Uterus (tissue), 4 donors: ENCODE data around the gene MAP3K15. TPM values are rescaled to one million over a fixed set of nuclear protein-coding genes. Genes with fewer than 3 reads are reported as not detected.

Source experiments
- DNase-seq, 2 donors: peaks; one replicate each; pipeline ENCODE4 v3.0.0-alpha.2; 2019 to 2020
- H3K27ac ChIP-seq, 2 donors: fragments of 200-600 bp; sonication (generic); 1 replicate in 1 of 2; 2 replicates in 1 of 2; pipeline ENCODE4 v1.5.1; 2016 to 2018
- H3K27me3 ChIP-seq, 2 donors: fragments of 200-600 bp; sonication (generic); one replicate each; pipeline ENCODE4 v1.5.1; 2018 to 2019; ENCODE audit warnings: control low read depth in 1 of 2
- H3K36me3 ChIP-seq, 2 donors: fragments of 200-600 bp; sonication (generic); one replicate each; pipeline ENCODE4 v1.5.1; 2019; ENCODE audit warnings: control low read depth in 1 of 2
- H3K4me1 ChIP-seq, 2 donors: fragments of 200-600 bp; sonication (generic); one replicate each; pipeline ENCODE4 v1.5.1; 2018 to 2019; ENCODE audit warnings: control low read depth in 1 of 2
- H3K4me3 ChIP-seq, 2 donors: fragments of 200-600 bp; sonication (generic); 1 replicate in 1 of 2; 2 replicates in 1 of 2; pipeline ENCODE4 v1.5.1; 2018 to 2019; ENCODE audit warnings: mild to moderate bottlenecking in 1 of 2
- H3K9me3 ChIP-seq, 2 donors: fragments of 200-600 bp; sonication (generic); one replicate each; pipeline ENCODE4 v1.5.1; 2019; ENCODE audit warnings: control low read depth in 1 of 2
- POLR2A ChIP-seq, 2 donors: fragments of 450-650 bp; IDR thresholded peaks; one replicate each; pipeline ENCODE4 v1.6.1; 2016; ENCODE audit warnings: antibody characterized with exemption in 2 of 2, mild to moderate bottlenecking in 1 of 2, moderate library complexity in 1 of 2
- intact Hi-C: fragments of 100-400 bp; cut with DNase I; formaldehyde crosslinking; loops from one replicate; pipeline ENCODE4 v1.15.1; 2023; ENCODE audit warnings: low total_unique reads
- total RNA-seq, 4 donors: library from RNA; depleted of rRNA in 3 of 4; stranded (reverse); fragments of >200 nt in 3 of 4; gene quantifications; one replicate each; pipeline versions ENCODE4 v1.1.0 to v1.2.4, GENCODE V29; 2014 to 2023
- TF ChIP-seq, protein P1 (sequence below), 4 experiments: fragments of 200-600 bp in 2 of 4; fragments of 450-650 bp in 2 of 4; sonication (generic) in 2 of 4; IDR thresholded peaks; one replicate each; pipeline ENCODE4 v1.5.1; 2016 to 2019; ENCODE audit warnings: antibody characterized with exemption in 4 of 4, mild to moderate bottlenecking in 2 of 4, moderate library complexity in 1 of 4
- donor health status: DM: yes; HTN: yes; CAD: no.

The MAP3K15 gene
- total RNA-seq, 4 donors from 2014 or later, result 0.55 to 0.90 TPM; not detected in 2

DNA sequence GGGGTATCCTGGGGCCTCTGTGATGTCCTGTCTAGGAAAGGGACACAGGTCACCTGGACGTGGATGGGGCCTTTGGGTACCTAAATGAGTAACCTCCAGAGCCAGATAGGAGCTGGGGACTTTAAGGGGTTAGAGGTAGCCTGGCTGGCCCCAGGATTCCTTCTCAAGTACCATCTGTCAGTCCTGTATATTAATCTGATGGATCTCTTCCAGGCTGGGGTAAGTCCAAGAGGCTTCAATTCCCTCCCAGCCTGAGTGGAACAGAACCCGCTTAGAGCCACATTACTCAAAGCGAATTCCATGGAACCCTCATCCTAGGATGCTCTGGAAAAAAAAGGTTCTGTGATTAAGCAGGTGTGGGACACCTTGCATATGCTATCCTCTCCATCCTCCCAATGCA, 24.8 kb upstream of the MAP3K15 start:
- intact Hi-C loops, result no loop called here
- Histone ChIP-seq H3K36me3 (no peaks in the 10 kb centered on the region), H3K4me1 (no peaks in the 10 kb centered on the region), H3K9me3 (no peaks in the 10 kb centered on the region), H3K27me3 (no peaks in the 10 kb centered on the region), H3K27ac (no peak overlapping the region), H3K4me3 (no peak overlapping the region)
- TF ChIP-seq, protein P1, sequence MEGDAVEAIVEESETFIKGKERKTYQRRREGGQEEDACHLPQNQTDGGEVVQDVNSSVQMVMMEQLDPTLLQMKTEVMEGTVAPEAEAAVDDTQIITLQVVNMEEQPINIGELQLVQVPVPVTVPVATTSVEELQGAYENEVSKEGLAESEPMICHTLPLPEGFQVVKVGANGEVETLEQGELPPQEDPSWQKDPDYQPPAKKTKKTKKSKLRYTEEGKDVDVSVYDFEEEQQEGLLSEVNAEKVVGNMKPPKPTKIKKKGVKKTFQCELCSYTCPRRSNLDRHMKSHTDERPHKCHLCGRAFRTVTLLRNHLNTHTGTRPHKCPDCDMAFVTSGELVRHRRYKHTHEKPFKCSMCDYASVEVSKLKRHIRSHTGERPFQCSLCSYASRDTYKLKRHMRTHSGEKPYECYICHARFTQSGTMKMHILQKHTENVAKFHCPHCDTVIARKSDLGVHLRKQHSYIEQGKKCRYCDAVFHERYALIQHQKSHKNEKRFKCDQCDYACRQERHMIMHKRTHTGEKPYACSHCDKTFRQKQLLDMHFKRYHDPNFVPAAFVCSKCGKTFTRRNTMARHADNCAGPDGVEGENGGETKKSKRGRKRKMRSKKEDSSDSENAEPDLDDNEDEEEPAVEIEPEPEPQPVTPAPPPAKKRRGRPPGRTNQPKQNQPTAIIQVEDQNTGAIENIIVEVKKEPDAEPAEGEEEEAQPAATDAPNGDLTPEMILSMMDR (IDR thresholded peaks at IDR 0.05), result no peak
- no peak for TF ChIP-seq POLR2A (IDR thresholded peaks at IDR 0.05)
- DNase-seq, result no peak

DNA sequence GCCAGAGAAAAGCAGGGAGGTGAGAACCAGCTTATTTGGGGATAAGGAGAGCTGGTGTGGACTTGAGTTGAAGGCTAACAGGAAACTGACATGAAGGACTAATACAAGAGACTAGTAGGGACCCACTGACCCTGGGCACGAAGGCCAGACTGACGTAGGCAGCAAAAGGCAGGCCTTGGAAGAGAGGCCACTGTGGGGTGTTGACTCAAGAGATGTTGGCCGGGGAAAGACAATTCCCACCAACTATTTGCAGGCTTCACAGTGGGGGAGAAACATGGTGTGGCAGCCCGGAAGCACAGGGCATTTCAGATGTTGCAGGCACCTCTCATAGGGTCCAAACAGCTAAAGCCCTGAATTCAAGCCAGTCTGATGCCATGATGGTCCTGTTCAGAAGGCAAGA, 24.4 kb upstream of the MAP3K15 start:
- H3K4me1 ChIP-seq, result no peaks in the 10 kb centered on the region
- intact Hi-C loops, result no loop called here
- H3K4me3 ChIP-seq, result no peak overlapping the region
- no peaks in the 10 kb centered on the region for H3K9me3 ChIP-seq
- H3K36me3 ChIP-seq, result no peaks in the 10 kb centered on the region
- H3K27ac ChIP-seq, result no peak overlapping the region
- no peak for DNase-seq
- no peak for TF ChIP-seq POLR2A (IDR thresholded peaks at IDR 0.05)
- TF ChIP-seq, protein P1 (IDR thresholded peaks at IDR 0.05), result no peak
- no peaks in the 10 kb centered on the region for H3K27me3 ChIP-seq

DNA sequence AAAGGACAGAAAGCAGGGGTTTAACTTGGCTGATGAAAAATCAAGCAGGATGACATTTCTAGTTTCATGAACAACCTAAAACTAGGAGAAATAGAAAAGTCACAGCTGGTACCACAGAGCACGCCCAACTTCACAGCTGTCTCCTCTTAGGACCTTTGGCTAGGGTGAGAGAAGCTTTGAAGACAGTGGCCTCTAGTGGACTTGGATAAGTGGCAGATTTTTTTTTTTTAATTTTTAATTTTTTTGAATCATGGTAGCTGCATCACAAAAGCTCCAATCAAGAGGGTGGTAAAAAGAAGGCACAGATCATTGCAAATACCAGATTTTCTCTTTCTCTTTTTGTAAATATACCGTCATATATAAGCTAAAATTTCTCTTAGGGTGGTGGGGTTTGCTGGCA, 20.2 kb upstream of the MAP3K15 start:
- no peaks in the 10 kb centered on the region for H3K4me1 ChIP-seq
- intact Hi-C loops, result no loop called here
- DNase-seq, result no peak
- no peak overlapping the region for H3K4me3 ChIP-seq
- no peaks in the 10 kb centered on the region for H3K9me3 ChIP-seq
- TF ChIP-seq POLR2A (IDR thresholded peaks at IDR 0.05), result no peak
- TF ChIP-seq, protein P1 (IDR thresholded peaks at IDR 0.05), result peak in 1 of 4 experiments; percentile 8
- H3K27me3 ChIP-seq, result no peaks in the 10 kb centered on the region
- no peaks in the 10 kb centered on the region for H3K36me3 ChIP-seq
- no peak overlapping the region for H3K27ac ChIP-seq

DNA sequence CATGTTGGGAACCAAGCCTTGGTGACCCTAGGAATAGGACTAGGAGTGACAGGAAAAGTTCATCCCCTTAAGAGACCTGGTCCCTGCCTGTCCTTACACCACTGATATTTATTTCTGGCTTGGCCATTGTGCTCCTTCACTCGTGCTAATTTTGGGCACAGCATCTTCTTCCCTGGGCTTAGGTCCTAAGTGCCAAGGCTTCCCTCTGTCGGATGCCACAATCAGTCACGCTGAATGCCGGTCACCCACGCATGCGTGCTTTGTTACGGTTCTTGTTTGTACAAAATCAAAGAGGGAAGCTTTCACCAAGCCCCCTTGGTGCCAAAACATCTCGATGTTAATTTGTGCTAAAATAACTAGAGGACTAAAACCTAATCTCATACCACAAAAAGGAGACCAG, 17.4 kb upstream of the MAP3K15 start:
- H3K9me3 ChIP-seq, result no peaks in the 10 kb centered on the region
- intact Hi-C loops, result no loop called here
- TF ChIP-seq, protein P1 (IDR thresholded peaks at IDR 0.05), result no peak
- no peak for TF ChIP-seq POLR2A (IDR thresholded peaks at IDR 0.05)
- H3K27me3 ChIP-seq, result no peaks in the 10 kb centered on the region
- no peak overlapping the region for H3K4me3 ChIP-seq
- H3K36me3 ChIP-seq, result no peaks in the 10 kb centered on the region
- H3K4me1 ChIP-seq, result no peaks in the 10 kb centered on the region
- no peak for DNase-seq
- no peak overlapping the region for H3K27ac ChIP-seq

DNA sequence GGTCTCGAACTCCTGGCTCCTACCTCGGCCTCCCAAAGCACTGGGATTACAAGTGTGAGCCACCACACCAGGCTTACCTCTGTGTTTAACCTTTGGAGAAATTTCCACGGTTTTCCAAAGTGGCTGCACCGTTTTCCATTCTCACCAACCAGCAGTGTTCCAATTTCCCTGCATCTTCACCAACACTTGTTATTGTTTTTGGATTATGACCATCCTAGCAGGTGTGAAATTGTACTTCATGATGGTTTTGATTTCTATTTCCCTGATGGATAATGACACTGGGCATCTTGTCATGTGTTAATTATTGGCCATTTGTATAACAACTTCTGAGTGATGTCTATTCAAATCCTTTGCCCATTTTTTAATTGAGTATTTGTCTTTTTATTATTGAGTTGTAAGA, 2.7 kb upstream of the MAP3K15 start:
- no peak overlapping the region for H3K27ac ChIP-seq
- intact Hi-C loops, result no loop called here

More for the DNA sequence above, 2.7 kb upstream of the MAP3K15 start:
- Histone ChIP-seq H3K4me3 (no peak overlapping the region), H3K36me3 (no peaks in the 10 kb centered on the region), H3K9me3 (no peaks in the 10 kb centered on the region), H3K4me1 (no peaks in the 10 kb centered on the region), H3K27me3 (peaks cover 0 to 9% of the 10 kb centered on the region in 2 donors)
- DNase-seq, result no peak
- TF ChIP-seq POLR2A (IDR thresholded peaks at IDR 0.05), result no peak
- TF ChIP-seq, protein P1 (IDR thresholded peaks at IDR 0.05), result no peak
